Stomach (tissue), 4 donors: ENCODE measurements around the gene EPB41L2.

Source experiments
- CTCF ChIP-seq, 7 experiments: fragments of 450-650 bp in 4 of 7; fragments of 200-600 bp in 3 of 7; sonication (generic) in 3 of 7; IDR thresholded peaks; one replicate each; pipeline ENCODE4 v1.5.1; 2016 to 2019; ENCODE audit warnings: antibody characterized with exemption in 7 of 7, control low read depth in 2 of 7, mild to moderate bottlenecking in 1 of 7
- POLR2A ChIP-seq, 4 donors: fragments of 450-650 bp; IDR thresholded peaks; one replicate each; pipeline ENCODE4 v1.6.1; 2016; ENCODE audit warnings: antibody characterized with exemption in 4 of 4, control low read depth in 2 of 4, mild to moderate bottlenecking in 1 of 4, moderate library complexity in 1 of 4
- POLR2AphosphoS5 ChIP-seq, 3 donors: sonication (generic); formaldehyde crosslinking; IDR thresholded peaks; one replicate each; pipeline ENCODE4 v1.6.1; 2016; ENCODE audit warnings: antibody characterized with exemption in 3 of 3

GRCh38 chr6:131073577-131073976, 10.5 kb upstream of the EPB41L2 start:
- TF ChIP-seq CTCF (IDR thresholded peaks at IDR 0.05) (no peak), POLR2A (IDR thresholded peaks at IDR 0.05) (no peak), POLR2AphosphoS5 (IDR thresholded peaks at IDR 0.05) (no peak)
